Kidney (tissue), 14 donors: Measurements from ENCODE around the gene LNPK. TPM values are rescaled to one million over a fixed set of nuclear protein-coding genes. Genes with fewer than 3 reads are reported as not detected.

Experiments
- DNase-seq, 5 donors: peaks; one replicate each; pipeline ENCODE4 v3.0.0-alpha.2; 2013 to 2020
- FAIRE-seq: peaks from 2 replicates; lab custom pipeline; 2012; peaks lifted over from hg19 to GRCh38; lab: Jason Lieb, UNC
- H3K27ac ChIP-seq, 2 donors: one replicate each; pipeline ENCODE4 v1.7.0; 2013; ENCODE audit warnings: low read depth in 2 of 2, low read length in 2 of 2, inconsistent platforms in 1 of 2
- H3K27me3 ChIP-seq: one replicate; pipeline ENCODE4 v1.7.1; 2013; ENCODE audit warnings: low read length, inconsistent platforms; ENCODE audit not compliant: control insufficient read depth, insufficient read depth
- H3K36me3 ChIP-seq, 3 donors: one replicate each; pipeline versions ENCODE4 v1.7.0 to v1.7.1; 2013; ENCODE audit warnings: low read length in 3 of 3, control low read depth in 1 of 3, inconsistent platforms in 1 of 3; ENCODE audit not compliant: insufficient read depth in 3 of 3, control insufficient read depth in 2 of 3
- H3K4me1 ChIP-seq, 3 donors: one replicate each; pipeline versions ENCODE4 v1.7.0 to v1.7.1; 2013; ENCODE audit warnings: low read length in 3 of 3, inconsistent platforms in 1 of 3, low read depth in 1 of 3; ENCODE audit not compliant: control insufficient read depth in 2 of 3, insufficient read depth in 2 of 3
- H3K4me3 ChIP-seq, 3 donors: one replicate each; pipeline versions ENCODE4 v1.7.0 to v1.8.1; 2013; ENCODE audit warnings: low read length in 3 of 3, control low read depth in 1 of 3, inconsistent platforms in 1 of 3
- H3K9ac ChIP-seq, 3 donors: one replicate each; pipeline versions ENCODE4 v1.7.0 to v1.7.1; 2013; ENCODE audit warnings: low read length in 3 of 3, control low read depth in 1 of 3, inconsistent platforms in 1 of 3
- H3K9me3 ChIP-seq, 3 donors: one replicate each; pipeline versions ENCODE4 v1.7.0 to v1.7.1; 2013; ENCODE audit warnings: low read length in 3 of 3, control low read depth in 1 of 3, inconsistent platforms in 1 of 3; ENCODE audit not compliant: control insufficient read depth in 2 of 3, insufficient read depth in 1 of 3
- intact Hi-C: fragments of 100-400 bp; cut with DNase I; formaldehyde crosslinking; loops from one replicate; pipeline ENCODE4 v1.11.1; 2022
- polyA plus RNA-seq: library from polyadenylated mRNA; stranded (reverse); fragments of 350-450 nt; fragmentation: Illumina TruSeq; extraction: RNeasy Lipid Tissue Mini Kit (QIAGEN cat#74804); gene quantifications from one replicate; pipeline ENCODE4 v1.2.3, GENCODE V29; 2014; ENCODE audit warnings: low read depth, low replicate concordance; ENCODE audit not compliant: insufficient read depth
- total RNA-seq: library from RNA; stranded (reverse); fragmentation: NEBNext Ultra II Directional; extraction: Animal tissue kit (Norgen Biotek cat#: 25700); gene quantifications from one replicate; pipeline ENCODE4 v1.2.1, GENCODE V29; 2021
- TF ChIP-seq, protein P1 (sequence below): IDR thresholded peaks from 3 replicates; pipeline ENCODE4 v1.5.1; 2012; ENCODE audit warnings: mild to moderate bottlenecking, moderate library complexity, borderline replicate concordance; ENCODE audit not compliant: insufficient read depth; ENCODE audit errors: extremely low read depth
- donor health status: control.
- donor health status: control.
- donor health status: control.
- donor health status: control.
- donor health status: control.
- donor health status: DM: yes; HTN: yes; CAD: no.
- donor health status: Normal renal cell carcinoma (clear cell type).

The LNPK gene
- total and polyA plus RNA-seq, 2 donors from 2014 or later: 5.1 to 29.0 TPM

DNA sequence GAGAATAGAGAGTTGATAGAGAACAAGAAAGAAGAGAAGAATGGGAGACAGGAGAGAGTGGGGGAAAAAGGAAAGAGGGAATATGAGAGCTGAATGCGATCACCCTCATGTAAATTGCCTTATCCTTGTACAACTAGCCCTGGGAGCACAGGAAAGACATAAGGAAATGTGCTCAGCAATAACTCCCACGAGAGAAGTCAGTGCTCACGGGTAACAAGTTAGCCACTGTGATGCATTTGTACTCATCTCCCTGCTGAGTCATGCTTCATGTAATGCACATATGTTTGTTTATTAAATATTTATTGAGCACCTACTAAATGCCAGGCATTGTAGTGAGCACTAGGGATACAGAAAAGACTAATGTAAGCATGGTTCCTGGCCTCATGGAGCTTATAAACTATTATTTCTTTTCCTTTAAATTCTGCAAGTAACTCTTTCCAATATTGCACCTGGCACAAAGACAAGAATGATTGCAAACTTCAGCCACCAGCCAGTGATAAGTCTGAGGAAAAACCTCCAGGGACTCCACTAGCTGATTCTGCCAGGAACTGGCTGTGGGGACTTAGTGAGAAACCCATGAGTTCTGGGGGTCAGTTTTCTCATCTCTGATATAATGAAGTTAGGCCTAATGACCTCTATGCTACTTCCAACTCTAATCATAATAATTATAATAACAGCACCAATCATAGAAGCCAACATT is 124.1 kb downstream of the LNPK start:
- no peak for FAIRE-seq

DNA sequence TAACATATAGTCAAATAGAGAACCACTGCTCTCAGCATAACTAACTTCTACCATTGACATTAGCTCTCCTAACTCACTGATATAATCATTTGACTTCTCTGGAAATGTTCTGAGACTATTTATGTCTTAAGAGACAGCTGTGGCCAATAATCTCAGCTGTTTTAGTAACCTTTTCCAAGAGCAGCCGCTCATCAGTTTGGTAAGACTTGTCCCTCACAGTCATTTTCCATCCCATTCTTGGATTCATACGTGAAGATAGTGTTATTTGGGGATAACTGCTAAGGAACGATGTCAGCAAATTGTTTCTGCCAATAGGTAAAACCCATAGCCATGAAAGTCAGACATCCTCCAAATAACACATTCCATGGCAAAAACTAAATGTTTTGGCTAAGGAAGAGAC is 127.8 kb downstream of the LNPK start:
- intact Hi-C loops: no loop called here
- TF ChIP-seq, protein P1, sequence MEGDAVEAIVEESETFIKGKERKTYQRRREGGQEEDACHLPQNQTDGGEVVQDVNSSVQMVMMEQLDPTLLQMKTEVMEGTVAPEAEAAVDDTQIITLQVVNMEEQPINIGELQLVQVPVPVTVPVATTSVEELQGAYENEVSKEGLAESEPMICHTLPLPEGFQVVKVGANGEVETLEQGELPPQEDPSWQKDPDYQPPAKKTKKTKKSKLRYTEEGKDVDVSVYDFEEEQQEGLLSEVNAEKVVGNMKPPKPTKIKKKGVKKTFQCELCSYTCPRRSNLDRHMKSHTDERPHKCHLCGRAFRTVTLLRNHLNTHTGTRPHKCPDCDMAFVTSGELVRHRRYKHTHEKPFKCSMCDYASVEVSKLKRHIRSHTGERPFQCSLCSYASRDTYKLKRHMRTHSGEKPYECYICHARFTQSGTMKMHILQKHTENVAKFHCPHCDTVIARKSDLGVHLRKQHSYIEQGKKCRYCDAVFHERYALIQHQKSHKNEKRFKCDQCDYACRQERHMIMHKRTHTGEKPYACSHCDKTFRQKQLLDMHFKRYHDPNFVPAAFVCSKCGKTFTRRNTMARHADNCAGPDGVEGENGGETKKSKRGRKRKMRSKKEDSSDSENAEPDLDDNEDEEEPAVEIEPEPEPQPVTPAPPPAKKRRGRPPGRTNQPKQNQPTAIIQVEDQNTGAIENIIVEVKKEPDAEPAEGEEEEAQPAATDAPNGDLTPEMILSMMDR: no peak
- no peak for FAIRE-seq
- Histone ChIP-seq H3K4me1 (no peaks in the 10 kb centered on the region), H3K36me3 (no peaks in the 10 kb centered on the region), H3K9me3 (peaks cover 0 to 2% (median 0%) of the 10 kb centered on the region in 3 donors), H3K27ac (no peak overlapping the region), H3K4me3 (no peak overlapping the region), H3K9ac (no peak overlapping the region), H3K27me3 (no peaks in the 10 kb centered on the region)
- DNase-seq: no peak

More for the DNA sequence above, 124.1 kb downstream of the LNPK start:
- Histone ChIP-seq H3K4me1 (no peaks in the 10 kb centered on the region), H3K27me3 (no peaks in the 10 kb centered on the region), H3K4me3 (no peak overlapping the region), H3K36me3 (no peaks in the 10 kb centered on the region), H3K9me3 (no peaks in the 10 kb centered on the region), H3K27ac (no peak overlapping the region), H3K9ac (no peak overlapping the region)
- intact Hi-C loops: no loop called here
- no peak for DNase-seq
- TF ChIP-seq, protein P1: no peak

Other genes starting within 250 kb of the LNPK start
- gene EVX2, start 81.7 kb upstream of the LNPK start, total RNA-seq: not detected
- not detected for gene EVX2, start 81.7 kb upstream of the LNPK start, polyA plus RNA-seq
- gene HOXD13, start 90.5 kb upstream of the LNPK start, total RNA-seq: not detected
- gene HOXD13, start 90.5 kb upstream of the LNPK start, polyA plus RNA-seq: not detected
- gene HOXD12, start 97.5 kb upstream of the LNPK start, total RNA-seq: not detected
- gene HOXD12, start 97.5 kb upstream of the LNPK start, polyA plus RNA-seq: not detected
- gene HOXD11, start 105.0 kb upstream of the LNPK start, total RNA-seq: 15.9 TPM
- 5.8 TPM for gene HOXD11, start 105.0 kb upstream of the LNPK start, polyA plus RNA-seq
- 35.4 TPM for gene HOXD10, start 114.5 kb upstream of the LNPK start, total RNA-seq
- gene HOXD10, start 114.5 kb upstream of the LNPK start, polyA plus RNA-seq: 28.2 TPM
- 36.5 TPM for gene HOXD9, start 120.5 kb upstream of the LNPK start, total RNA-seq
- 36.4 TPM for gene HOXD9, start 120.5 kb upstream of the LNPK start, polyA plus RNA-seq
- 76.5 TPM for gene HOXD8, start 127.4 kb upstream of the LNPK start, total RNA-seq
- 122 TPM for gene HOXD8, start 127.4 kb upstream of the LNPK start, polyA plus RNA-seq
- gene HOXD4, start 149.3 kb upstream of the LNPK start, total RNA-seq: 27.8 TPM
- 12.1 TPM for gene HOXD4, start 149.3 kb upstream of the LNPK start, polyA plus RNA-seq
- 29.3 TPM for gene HOXD3, start 155.0 kb upstream of the LNPK start, total RNA-seq
- gene HOXD3, start 155.0 kb upstream of the LNPK start, polyA plus RNA-seq: 16.9 TPM
- gene HOXD1, start 186.4 kb upstream of the LNPK start, total RNA-seq: 11.3 TPM
- gene HOXD1, start 186.4 kb upstream of the LNPK start, polyA plus RNA-seq: 4.3 TPM